GM21717 (cell line): Measurements from ENCODE around the gene MTFMT.
A peak's percentile ranks its signal among the peaks of the same experiment; 100 is the strongest.

Experiments used
- ATAC-seq: cut with Tn5 transposase; IDR thresholded peaks from one replicate; pipeline ENCODE4 v1.9.1; 2021; ENCODE audit warnings: mild to moderate bottlenecking, moderate library complexity; ENCODE audit not compliant: unreplicated experiment

The MTFMT gene

DNA sequence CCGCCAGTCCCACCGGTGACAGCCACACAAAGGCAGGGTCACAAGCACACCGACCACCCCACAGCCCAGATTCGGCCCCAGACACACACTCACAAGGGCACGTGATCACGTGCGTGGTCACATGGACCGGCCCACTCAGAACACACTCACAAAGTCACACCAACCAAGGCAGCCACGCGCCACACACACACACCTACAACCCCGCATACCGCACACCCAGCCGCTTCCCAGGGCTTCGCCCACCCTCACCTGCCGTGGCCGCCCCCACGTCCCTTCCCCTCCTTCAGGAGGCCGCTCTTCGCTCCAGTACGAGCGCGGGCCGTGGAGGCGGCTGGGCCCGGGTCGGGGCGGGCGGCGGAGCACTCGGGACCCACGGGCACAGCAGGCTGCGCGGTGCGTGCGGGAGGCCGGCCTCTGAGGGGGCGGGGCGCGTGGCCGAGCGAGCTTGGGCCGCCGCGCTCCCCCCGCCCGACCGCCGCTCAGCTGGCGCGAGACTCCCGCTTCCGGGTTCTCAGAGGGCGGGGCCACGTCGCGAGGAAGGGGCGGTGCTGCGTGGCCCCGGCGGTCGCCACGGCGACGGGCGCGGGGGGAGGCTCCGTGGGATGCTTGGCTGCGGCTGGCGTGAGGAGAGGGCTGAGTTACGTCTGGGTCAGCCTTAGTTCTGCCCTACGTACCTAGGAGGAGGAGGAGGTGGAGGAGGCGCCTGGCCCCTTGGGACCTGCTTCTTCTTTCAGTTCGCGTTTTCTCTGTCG lies 39.8 kb downstream of the MTFMT start, which contains the start of gene SPG21:
TSS of gene SPG21 (minus strand) at position 499 of the 752 bp plus-strand sequence. CDS start 6,345 bp downstream, outside the sequence.
- peak; percentile 90 for ATAC-seq

DNA sequence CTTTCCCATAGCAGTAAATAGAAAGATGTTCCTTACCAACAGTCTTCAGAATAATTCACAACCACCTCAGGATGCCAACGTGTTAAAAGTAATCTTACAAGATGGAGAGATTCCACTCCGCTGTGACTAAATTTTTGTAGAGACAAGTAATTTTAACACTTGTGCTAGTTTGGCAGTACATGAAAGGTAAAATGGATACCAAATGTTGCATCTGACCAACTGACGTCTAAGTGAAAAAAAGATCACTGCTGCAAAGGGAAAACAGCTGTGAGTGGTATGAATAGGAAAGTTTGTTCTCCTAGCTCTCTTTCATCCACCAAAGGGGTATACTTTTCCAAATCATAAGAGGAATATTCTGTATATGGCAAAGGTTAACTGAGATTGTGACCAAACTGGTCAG lies 42.3 kb downstream of the MTFMT start:
- ATAC-seq: no peak

DNA sequence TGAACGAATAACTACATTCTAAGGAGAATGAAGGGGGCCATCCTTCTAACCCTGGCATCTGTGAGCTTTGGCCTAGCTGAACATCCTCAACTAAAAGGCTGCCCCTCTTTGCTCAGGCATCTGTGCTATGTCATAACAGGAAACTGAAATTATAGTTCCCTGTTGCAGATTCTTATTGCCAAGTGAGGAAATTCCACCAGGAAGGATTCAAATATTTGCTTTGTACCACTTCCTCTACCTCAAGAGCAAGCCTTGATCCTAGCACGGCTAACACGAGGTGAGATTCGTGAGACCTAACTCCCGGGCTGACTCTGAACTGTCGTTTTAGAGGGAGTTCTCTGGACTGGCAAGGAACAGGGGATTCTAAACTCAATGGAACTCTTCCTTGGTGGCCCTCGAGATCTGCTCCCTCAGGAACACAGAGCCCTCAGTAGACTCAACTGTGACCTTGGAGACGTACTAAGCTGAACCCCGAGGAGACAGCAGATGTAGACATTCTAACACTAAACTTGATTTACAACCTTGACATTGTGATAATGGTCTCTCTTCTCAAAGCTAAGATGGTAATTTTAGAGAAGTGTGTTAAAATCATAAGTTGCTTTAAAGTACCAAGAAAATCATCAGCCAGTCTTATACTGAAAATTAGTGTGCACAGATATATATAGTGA lies 43.9 kb downstream of the MTFMT start:
- ATAC-seq: no peak

DNA sequence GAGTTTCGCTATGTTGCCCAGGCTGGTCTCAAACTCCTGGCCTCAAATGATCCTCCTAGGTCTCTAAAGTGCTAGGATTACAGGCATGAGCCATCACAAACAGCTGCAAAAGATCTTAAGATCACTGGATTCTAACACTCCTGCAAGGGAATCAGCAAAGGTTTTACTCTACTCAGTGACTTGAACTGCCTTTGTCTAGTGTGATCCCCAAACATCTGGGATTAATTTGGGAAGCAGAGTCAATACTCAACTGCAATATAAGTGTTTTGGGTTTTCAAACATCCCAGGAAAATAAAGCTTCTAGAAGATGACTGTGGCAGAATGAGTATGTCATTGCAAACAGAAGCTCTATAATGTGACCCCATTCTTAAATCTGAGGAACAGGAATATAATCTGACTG lies 47.0 kb downstream of the MTFMT start:
- ATAC-seq: no peak

DNA sequence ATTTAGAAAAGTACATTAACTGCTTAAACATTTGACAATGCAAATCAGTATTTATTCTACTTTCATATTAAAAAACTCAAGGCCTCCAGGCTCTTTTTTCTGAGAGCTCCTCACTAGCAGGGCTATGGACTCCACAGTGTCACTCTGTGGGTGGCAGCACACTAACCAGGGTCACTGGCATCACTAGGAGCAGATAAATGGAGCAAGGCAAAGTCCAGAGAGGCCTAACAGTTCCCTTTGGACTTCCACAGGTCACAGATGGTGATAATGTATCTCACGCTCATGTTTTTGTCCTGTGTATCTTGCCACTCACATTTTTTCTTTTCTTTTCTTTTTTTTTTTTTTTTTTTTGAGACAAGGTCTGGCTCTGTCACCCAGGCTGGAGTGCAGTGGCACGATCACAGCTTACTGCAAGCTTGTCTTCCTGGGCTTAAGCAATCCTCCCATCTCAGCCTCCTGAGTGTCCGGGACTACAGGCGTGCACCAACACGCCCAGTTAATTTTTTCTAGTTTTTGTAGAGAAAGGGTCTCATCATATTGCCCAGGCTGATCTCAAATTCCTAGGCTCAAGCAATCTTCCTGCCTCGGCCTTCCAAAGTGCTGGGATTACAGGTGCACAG lies 47.5 kb downstream of the MTFMT start:
- ATAC-seq: no peak

DNA sequence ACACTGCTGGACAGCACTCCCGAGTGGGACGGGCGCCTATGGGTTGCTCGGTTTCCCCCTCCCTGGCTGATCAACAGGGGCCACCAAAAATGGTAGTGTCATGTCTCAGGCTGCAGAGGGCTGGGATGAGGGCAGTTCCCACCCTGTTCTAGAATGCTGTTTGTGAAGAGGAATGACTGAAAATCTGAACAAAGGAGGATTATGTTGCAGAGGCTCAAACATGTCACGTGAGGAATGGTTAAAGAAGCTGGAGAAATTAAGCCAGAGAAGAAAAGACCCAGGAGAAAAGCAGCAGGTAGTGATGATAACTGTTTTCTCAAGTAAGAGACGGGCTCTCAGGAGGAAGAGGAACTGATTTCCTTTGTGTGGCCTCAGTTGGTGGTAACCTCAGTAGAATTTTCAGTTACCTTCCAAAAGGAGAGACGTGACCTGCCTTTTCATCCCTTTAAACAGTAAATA lies 50.2 kb downstream of the MTFMT start:
- ATAC-seq: no peak

DNA sequence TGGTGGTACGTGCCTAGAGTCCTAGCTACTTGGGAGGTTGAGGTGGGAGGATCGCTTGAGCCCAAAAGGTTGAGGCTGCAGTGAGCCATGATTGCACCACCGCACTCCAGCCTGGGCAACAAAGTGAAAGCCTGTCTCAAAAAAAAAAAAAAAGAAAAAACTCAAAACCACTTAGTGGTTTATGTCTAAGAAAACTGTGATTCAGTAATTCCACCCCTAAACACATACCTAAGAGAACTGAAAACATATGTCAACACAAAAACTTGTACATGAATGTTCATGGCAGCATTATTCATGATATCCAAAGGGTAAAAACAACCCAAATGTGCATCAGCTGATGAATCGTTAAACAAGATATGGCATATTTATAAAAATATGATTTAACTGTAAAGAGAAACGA lies 54.0 kb downstream of the MTFMT start:
- no peak for ATAC-seq

DNA sequence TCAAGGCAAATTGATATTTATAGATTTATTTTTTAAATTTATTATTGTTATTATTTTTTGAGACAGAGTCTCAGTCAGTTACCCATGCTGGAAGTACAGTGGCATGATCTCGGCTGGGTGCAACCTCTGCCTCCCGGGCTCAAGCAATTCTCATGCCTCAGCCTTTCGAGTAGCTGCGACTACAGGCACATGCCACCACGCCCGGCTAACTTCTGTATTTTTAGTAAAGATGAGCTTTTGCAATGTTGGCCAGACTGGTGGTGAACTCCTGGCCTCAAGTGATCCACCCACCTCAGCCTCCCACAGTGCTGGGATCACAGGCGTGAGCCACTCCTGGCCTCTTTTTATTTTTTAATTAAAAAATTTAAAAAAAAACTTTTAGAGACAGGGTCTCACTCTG lies 58.7 kb downstream of the MTFMT start:
- ATAC-seq: no peak

DNA sequence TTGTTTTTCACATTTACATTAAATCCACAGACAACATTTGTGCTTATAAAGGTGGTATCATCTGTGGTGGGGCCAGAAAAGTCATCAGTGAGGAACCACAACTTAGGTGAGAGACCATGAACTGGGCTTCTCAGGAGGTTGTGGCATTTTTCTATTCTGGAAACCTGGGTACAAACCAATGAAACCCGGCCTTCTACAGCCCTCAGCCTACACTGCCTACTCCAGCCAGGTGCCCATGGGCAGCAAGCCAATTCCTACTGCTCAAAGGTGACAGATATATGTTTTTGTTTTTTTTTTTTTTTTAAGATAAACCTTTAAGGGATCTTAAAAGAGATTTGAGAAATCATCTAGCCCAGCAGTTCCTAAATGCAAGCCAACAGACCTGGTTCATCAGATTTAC lies 60.0 kb downstream of the MTFMT start:
- ATAC-seq: no peak

DNA sequence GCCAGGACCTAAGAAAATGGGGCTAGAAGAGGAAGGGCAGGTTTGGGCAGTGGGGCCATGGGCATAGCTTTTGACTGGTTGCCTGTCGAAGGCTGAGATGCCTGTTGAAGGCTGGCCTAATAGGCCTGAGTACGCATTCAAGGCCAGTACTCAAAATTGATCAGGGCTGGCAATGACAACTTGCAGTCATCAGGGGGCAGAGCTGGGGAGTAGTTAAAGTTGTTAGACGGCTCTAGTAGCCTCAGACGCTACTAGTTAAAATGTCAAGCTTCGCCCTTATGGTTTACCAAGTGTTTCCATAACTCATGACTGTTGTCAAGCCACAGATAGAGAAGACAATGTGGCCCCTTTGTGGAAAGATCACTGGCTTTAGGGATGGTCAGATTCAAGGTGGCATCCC lies 68.4 kb downstream of the MTFMT start:
- ATAC-seq: no peak

DNA sequence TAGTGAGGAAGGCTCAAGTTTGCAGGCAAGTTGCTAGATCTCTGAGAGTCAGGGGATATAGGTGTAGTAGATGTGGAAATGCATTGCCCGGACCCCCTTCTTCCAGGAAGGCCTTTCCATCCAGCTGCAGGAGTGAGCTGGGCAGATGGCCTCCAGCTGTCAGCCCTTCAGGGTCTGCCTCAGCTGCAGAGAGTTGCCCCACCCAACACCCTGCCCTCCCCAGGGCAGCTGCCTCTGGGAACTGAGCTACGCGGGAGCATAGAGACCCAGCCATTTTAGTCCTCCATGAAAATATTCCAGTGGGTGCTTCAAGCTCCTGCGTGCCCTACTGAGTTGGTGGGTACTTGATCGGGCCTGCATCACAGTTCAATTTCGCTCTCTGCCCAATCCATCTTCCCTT lies 69.3 kb downstream of the MTFMT start:
- ATAC-seq: no peak

DNA sequence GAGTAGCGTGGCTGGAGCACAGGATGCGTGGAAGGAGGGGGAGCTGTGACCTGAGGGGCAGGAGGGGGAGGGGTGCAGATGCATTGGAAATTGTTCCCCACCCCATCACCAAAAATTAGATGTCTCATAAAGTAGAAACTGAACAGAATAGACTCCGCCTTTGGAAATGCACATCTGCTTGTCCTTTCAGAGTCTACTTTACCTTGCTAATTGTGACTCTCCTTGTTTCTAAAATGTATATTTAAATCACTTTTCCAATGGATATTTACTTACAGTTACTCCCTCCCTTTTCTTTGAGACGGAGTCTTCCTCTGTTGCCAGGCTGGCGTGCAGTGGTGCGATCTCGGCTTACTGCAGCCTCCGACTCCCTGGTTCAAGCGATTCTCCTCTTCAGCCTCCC lies 70.3 kb downstream of the MTFMT start:
- no peak for ATAC-seq

DNA sequence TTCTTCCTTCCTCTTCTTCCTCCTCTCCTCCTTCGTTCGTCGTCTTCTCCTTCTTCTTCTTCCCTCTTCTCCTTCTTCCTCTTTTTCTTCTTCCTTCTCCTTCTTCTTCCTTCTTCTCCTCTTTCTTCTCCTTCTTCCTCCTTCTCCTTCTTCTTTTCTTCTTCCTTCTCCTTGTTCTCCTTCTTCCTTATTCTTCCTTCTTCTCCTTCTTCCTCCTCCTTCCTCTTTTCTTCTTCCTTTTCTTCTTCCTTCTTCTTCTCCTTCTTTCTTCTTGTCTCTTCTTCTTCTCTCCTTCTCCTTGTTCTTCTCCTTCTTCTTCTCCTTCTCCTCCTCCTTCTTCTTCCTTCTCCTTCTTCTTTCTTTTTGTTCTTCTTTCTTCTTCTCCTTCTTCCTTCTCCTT lies 75.0 kb downstream of the MTFMT start:
- ATAC-seq: no peak

DNA sequence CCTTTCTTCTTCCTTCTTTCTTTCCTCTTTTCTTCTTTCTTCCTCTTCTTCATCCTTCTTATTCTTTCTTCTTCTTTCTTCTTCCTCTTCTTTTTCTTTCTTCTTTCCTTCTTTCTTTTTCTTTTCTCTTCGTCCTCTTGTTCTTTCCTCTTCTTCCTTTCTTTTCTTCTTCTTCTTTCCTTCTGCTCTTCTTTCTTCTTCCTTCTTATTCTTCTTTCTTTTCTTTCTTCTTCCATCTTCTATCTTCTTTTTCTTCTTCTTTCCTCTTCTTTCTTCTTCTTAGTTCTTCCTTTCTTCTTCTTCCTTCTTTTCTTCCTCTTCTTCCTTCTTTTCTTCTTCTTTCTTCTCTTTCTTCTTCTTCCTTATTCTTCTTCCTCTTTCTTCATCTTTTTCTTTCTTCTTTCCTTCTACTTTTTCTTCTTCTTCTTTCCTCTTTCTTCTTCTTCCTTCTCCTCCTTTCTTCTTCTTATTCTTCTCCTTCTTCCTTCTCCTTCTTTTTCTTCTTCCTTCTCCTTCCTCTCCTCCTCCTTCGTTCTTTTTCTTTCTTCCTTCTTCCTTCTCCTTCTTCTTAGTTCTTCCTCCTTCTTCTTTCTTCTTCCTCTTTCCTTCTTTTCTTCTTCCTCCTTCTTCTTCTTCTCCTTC lies 77.5 kb downstream of the MTFMT start:
- ATAC-seq: no peak
